GM12878 (cell line): ENCODE data around the gene ASTL.

Source experiments
- BCL3 ChIP-seq: IDR thresholded peaks from 2 replicates; pipeline ENCODE4 v1.6.1; 2011; ENCODE audit warnings: borderline replicate concordance, low read depth, mild to moderate bottlenecking, moderate library complexity, low read length; ENCODE audit not compliant: insufficient read depth, poor library complexity, severe bottlenecking
- CBFB ChIP-seq: IDR thresholded peaks from 2 replicates; pipeline ENCODE4 v1.6.1; 2016; ENCODE audit warnings: antibody characterized with exemption, low read depth
- CTCF ChIP-seq, 3 experiments: IDR thresholded peaks in 2 of 3; conservative IDR thresholded peaks in 1 of 3; 2 replicates each; pipeline ENCODE4 v1.5.1; 2011; ENCODE audit warnings: low read depth in 3 of 3, low read length in 3 of 3, mild to moderate bottlenecking in 3 of 3, control low read depth in 2 of 3, moderate library complexity in 2 of 3, inconsistent platforms in 1 of 3, mixed read lengths in 1 of 3; ENCODE audit not compliant: control insufficient read depth in 2 of 3, insufficient read depth in 1 of 3; ENCODE audit errors: extremely low read depth in 1 of 3
- DPF2 ChIP-seq: fragments of 450-650 bp; IDR thresholded peaks from 2 replicates; pipeline ENCODE4 v1.6.1; 2017; ENCODE audit warnings: mild to moderate bottlenecking
- EZH2 ChIP-seq: IDR thresholded peaks from 2 replicates; pipeline ENCODE4 v1.6.1; 2012; ENCODE audit warnings: low read depth, mild to moderate bottlenecking, control low read depth, inconsistent platforms, low read length, borderline replicate concordance; ENCODE audit not compliant: control insufficient read depth
- PKNOX1 ChIP-seq: fragments of 450-650 bp; IDR thresholded peaks from 2 replicates; pipeline ENCODE4 v1.6.1; 2016; ENCODE audit warnings: mild to moderate bottlenecking
- POLR2A ChIP-seq: IDR thresholded peaks from 2 replicates; pipeline ENCODE4 v1.6.1; 2011; ENCODE audit warnings: low read depth, mild to moderate bottlenecking, low read length
- TAF1 ChIP-seq: IDR thresholded peaks from 2 replicates; pipeline ENCODE4 v1.6.1; 2011; ENCODE audit warnings: mild to moderate bottlenecking, low read depth, low read length, borderline replicate concordance
- ZBED1 ChIP-seq: IDR thresholded peaks from 2 replicates; pipeline ENCODE4 v1.6.1; 2016; ENCODE audit warnings: borderline replicate concordance

GRCh38 chr2:96110621-96111256, 27.6 kb downstream of the ASTL start:
- no peak for TF ChIP-seq PKNOX1
- TF ChIP-seq EZH2, result no peak
- TF ChIP-seq POLR2A, result no peak
- no peak for TF ChIP-seq TAF1
- no peak for TF ChIP-seq CTCF (IDR thresholded peaks at IDR 0.05 in 2 of 3, conservative IDR thresholded peaks at IDR 0.05 in 1 of 3; ENCODE audit: control insufficient read depth in 2 of 3, extremely low read depth in 1 of 3, insufficient read depth in 1 of 3, low read depth in 3 of 3, low read length in 3 of 3)
- no peak for TF ChIP-seq BCL3
- TF ChIP-seq DPF2, result no peak
- no peak for TF ChIP-seq CBFB
- no peak for TF ChIP-seq ZBED1
